HG03457 (cell line): ENCODE data around the gene RASA3.
"Not testable (repeated sequence)": the region's sequence is repeated elsewhere in the genome, so short reads cannot be mapped to it uniquely, and the experiment has no call there.

Experiments used
- ATAC-seq: cut with Tn5 transposase; IDR thresholded peaks from one replicate; pipeline ENCODE4 v1.9.1; 2021; ENCODE audit warnings: moderate number of reproducible peaks; ENCODE audit not compliant: unreplicated experiment

RASA3 gene

GRCh38 chr13:114157869-114158495, 25.6 kb upstream of the RASA3 start:
- ATAC-seq = no peak

- no peak for ATAC-seq
Observed at GRCh38 chr13:114155926-114156883, 23.8 kb upstream of the RASA3 start.

- no peak for ATAC-seq
Observed at GRCh38 chr13:114155320-114155719, 22.9 kb upstream of the RASA3 start.

GRCh38 chr13:114154476-114154875, 22.1 kb upstream of the RASA3 start:
- ATAC-seq = no peak

GRCh38 chr13:114153485-114154080, 21.2 kb upstream of the RASA3 start:
- no peak for ATAC-seq

GRCh38 chr13:114152831-114153371, 20.5 kb upstream of the RASA3 start:
- ATAC-seq = no peak

GRCh38 chr13:114152285-114152645, 19.8 kb upstream of the RASA3 start:
- no peak for ATAC-seq

GRCh38 chr13:114151565-114152284, 19.3 kb upstream of the RASA3 start:
- no peak for ATAC-seq

- no peak for ATAC-seq
Observed at GRCh38 chr13:114151031-114151430, 18.6 kb upstream of the RASA3 start.

- no peak for ATAC-seq
Observed at GRCh38 chr13:114149774-114150740, 17.6 kb upstream of the RASA3 start.

GRCh38 chr13:114148886-114149285, 16.5 kb upstream of the RASA3 start:
- not testable (repeated sequence) for ATAC-seq

- ATAC-seq = peak; percentile 78
Observed at GRCh38 chr13:114148521-114148855, 16.1 kb upstream of the RASA3 start.

- no peak for ATAC-seq
Observed at GRCh38 chr13:114147803-114148520, 15.5 kb upstream of the RASA3 start.

GRCh38 chr13:114146629-114147028, 14.2 kb upstream of the RASA3 start:
- ATAC-seq = no peak

- ATAC-seq = no peak
Observed at GRCh38 chr13:114146173-114146572, 13.8 kb upstream of the RASA3 start.

GRCh38 chr13:114145722-114146121, 13.3 kb upstream of the RASA3 start:
- no peak for ATAC-seq

GRCh38 chr13:114145256-114145655, 12.8 kb upstream of the RASA3 start:
- ATAC-seq = no peak

- no peak for ATAC-seq
Observed at GRCh38 chr13:114144606-114145244, 12.3 kb upstream of the RASA3 start.
